Measurements from ENCODE around the gene CLDN11. TPM values are rescaled to one million over a fixed set of nuclear protein-coding genes. Genes with fewer than 3 reads are reported as not detected.

CLDN11 gene
- polyA plus RNA-seq, 1 donor from 2014 or later = not detected

DNA sequence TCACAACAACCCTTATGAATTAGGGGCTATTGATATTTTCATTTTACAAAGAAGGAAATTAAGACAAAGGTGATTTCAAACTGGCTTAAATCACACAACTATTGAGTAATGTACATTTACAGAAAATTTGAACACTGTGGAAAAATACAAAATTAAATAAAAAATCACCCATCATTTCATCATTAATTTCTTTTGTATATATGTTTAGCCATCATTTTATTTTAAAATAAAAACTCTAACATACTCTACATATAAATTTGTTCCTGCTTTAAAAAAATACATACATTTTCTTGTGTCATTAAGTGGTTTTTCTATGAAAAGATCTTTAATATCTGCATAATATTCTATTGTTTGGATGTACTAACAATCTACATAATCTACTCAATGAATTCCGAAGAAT is 20.2 kb downstream of the CLDN11 start:
- Mint-ChIP-seq H3K27ac (no peak overlapping the region), H3K36me3 (peaks cover 2% of the 10 kb centered on the region), H3K4me1 (peaks cover 0 to 2% (median 0%) of the 10 kb centered on the region in 3 donors), H3K9me3 (no peaks in the 10 kb centered on the region), H3K4me3 (no peak overlapping the region), H3K27me3 (peaks cover 15% of the 10 kb centered on the region)

- no peak overlapping the region for H3K4me3 Mint-ChIP-seq
- H3K27me3 Mint-ChIP-seq = peaks cover 15% of the 10 kb centered on the region
- H3K36me3 Mint-ChIP-seq = peaks cover 2% of the 10 kb centered on the region
- no peak overlapping the region for H3K27ac Mint-ChIP-seq
- peaks cover 0 to 2% (median 0%) of the 10 kb centered on the region in 3 donors for H3K4me1 Mint-ChIP-seq
- H3K9me3 Mint-ChIP-seq = no peaks in the 10 kb centered on the region
These were observed 21.7 kb downstream of the CLDN11 start for GRCh38 chr3:170440344-170440743.

DNA sequence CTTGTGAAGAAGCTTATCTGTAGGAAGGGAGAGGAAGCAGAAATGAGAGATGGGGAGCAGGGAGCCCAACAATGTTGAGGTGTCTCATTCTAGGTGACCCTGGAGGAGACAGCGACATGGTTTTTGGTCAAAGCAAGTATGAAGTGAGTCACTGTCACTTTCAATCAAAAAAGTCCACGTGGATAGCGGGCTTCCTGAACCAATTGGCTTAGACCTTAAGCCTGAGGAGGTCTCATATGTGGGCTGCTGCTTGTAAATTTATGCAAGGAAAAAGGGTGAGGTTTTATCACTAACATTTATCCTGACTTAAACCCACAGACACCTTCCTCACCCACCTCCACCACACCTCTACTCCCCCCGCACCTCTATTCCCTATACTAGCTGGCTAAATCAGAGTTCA is 22.7 kb downstream of the CLDN11 start:
- H3K27ac Mint-ChIP-seq = no peak overlapping the region
- H3K27me3 Mint-ChIP-seq = peaks cover 15% of the 10 kb centered on the region
- H3K4me1 Mint-ChIP-seq = peaks cover 0 to 2% (median 0%) of the 10 kb centered on the region in 3 donors

GRCh38 chr3:170442947-170443346 is 24.3 kb downstream of the CLDN11 start:
- Mint-ChIP-seq H3K4me1 (peaks cover 0 to 2% (median 0%) of the 10 kb centered on the region in 3 donors), H3K9me3 (no peaks in the 10 kb centered on the region), H3K27ac (no peak overlapping the region), H3K36me3 (peaks cover 2% of the 10 kb centered on the region), H3K4me3 (no peak overlapping the region), H3K27me3 (peaks cover 15% of the 10 kb centered on the region)

More for the DNA sequence above, 22.7 kb downstream of the CLDN11 start:
- Mint-ChIP-seq H3K36me3 (peaks cover 2% of the 10 kb centered on the region), H3K9me3 (no peaks in the 10 kb centered on the region), H3K4me3 (no peak overlapping the region)

DNA sequence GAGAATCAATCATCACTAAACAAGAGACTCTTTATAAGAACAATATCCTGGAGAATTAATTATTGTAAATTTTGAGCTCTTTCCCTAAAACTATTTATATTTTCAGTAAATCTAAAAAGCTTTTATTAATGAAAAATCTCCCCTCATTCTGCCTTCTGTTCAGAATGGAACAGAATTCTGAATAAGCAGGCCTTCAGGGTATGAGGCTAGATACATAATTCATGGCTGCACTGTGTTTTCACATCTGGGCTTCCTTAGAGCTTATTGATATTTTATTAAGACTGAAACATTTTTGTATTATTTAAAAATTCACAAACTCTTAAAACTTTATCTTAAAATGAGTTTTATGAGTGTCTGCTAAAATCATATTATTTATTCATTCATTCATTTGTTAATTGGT is 24.8 kb downstream of the CLDN11 start:
- H3K4me3 Mint-ChIP-seq = no peak overlapping the region
- H3K36me3 Mint-ChIP-seq = peaks cover 2% of the 10 kb centered on the region
- no peaks in the 10 kb centered on the region for H3K9me3 Mint-ChIP-seq
- no peak overlapping the region for H3K27ac Mint-ChIP-seq
- H3K4me1 Mint-ChIP-seq = peaks cover 0 to 2% (median 0%) of the 10 kb centered on the region in 3 donors
- H3K27me3 Mint-ChIP-seq = peaks cover 15% of the 10 kb centered on the region

DNA sequence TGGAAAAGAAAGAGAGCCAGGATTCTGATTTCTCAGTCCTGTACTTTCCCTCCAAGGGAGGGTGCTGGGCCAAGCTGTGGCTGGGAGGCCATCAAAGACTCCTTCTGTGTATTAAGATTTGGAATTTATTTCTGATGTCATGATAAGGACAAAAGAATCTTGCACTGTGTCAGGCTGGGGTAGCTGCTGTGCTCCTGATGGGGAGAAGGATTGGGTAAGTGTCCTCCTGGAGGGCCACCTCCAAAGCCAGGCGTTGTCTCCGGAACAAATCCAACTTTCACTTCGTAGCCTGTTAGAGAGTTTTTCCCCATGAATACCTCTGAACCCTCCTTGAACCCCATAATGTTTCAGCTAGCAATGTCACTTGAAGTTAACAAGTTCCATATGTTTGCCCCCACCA is 29.9 kb downstream of the CLDN11 start:
- Mint-ChIP-seq H3K27me3 (peaks cover 2% of the 10 kb centered on the region), H3K9me3 (no peaks in the 10 kb centered on the region), H3K36me3 (peaks cover 2% of the 10 kb centered on the region), H3K4me1 (no peaks in the 10 kb centered on the region), H3K4me3 (no peak overlapping the region), H3K27ac (no peak overlapping the region)

- Mint-ChIP-seq H3K4me3 (no peak overlapping the region), H3K27ac (no peak overlapping the region), H3K27me3 (peaks cover 2% of the 10 kb centered on the region)
These were observed 31.4 kb downstream of the CLDN11 start for GRCh38 chr3:170450039-170450438.

DNA sequence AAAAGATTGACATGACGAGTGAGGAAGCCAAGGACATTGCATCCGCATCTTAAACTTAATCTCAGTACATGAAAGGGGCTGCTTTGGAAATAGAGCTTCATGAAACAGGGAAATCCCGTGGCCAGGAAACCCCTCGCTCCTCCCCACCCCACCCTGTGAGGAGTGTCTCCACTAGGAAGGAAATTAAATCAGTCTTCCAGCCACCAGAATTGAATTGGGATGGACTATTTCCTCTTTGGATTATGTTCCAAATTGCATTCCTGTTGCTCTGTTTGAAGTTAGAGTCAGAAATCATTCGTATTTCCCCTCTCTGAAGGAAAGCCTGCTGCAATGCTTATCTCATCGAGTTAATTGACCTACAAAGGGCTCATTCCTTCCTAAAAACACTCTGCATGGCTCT is 35.8 kb downstream of the CLDN11 start:
- Mint-ChIP-seq H3K9me3 (peaks cover 0 to 2% (median 0%) of the 10 kb centered on the region in 3 donors), H3K36me3 (peaks cover 2% of the 10 kb centered on the region), H3K27ac (peak overlapping the region in 1 of 3 donors; percentile 54), H3K27me3 (peaks cover 12% of the 10 kb centered on the region), H3K4me1 (no peaks in the 10 kb centered on the region), H3K4me3 (no peak overlapping the region)

More at GRCh38 chr3:170450039-170450438, 31.4 kb downstream of the CLDN11 start:
- H3K4me1 Mint-ChIP-seq = no peaks in the 10 kb centered on the region
- no peaks in the 10 kb centered on the region for H3K9me3 Mint-ChIP-seq
- H3K36me3 Mint-ChIP-seq = peaks cover 2% of the 10 kb centered on the region

GRCh38 chr3:170458285-170458684 is 39.6 kb downstream of the CLDN11 start:
- no peak overlapping the region for H3K4me3 Mint-ChIP-seq

GRCh38 chr3:170463011-170463410 is 44.3 kb downstream of the CLDN11 start:
- H3K4me3 Mint-ChIP-seq = no peak overlapping the region
- no peaks in the 10 kb centered on the region for H3K9me3 Mint-ChIP-seq
- no peak overlapping the region for H3K27ac Mint-ChIP-seq
- peaks cover 13% of the 10 kb centered on the region for H3K27me3 Mint-ChIP-seq
- no peaks in the 10 kb centered on the region for H3K36me3 Mint-ChIP-seq
- no peaks in the 10 kb centered on the region for H3K4me1 Mint-ChIP-seq

More at GRCh38 chr3:170458285-170458684, 39.6 kb downstream of the CLDN11 start:
- Mint-ChIP-seq H3K27me3 (peaks cover 24% of the 10 kb centered on the region), H3K9me3 (peaks cover 0 to 2% (median 0%) of the 10 kb centered on the region in 3 donors), H3K27ac (no peak overlapping the region), H3K4me1 (no peaks in the 10 kb centered on the region), H3K36me3 (no peaks in the 10 kb centered on the region)

DNA sequence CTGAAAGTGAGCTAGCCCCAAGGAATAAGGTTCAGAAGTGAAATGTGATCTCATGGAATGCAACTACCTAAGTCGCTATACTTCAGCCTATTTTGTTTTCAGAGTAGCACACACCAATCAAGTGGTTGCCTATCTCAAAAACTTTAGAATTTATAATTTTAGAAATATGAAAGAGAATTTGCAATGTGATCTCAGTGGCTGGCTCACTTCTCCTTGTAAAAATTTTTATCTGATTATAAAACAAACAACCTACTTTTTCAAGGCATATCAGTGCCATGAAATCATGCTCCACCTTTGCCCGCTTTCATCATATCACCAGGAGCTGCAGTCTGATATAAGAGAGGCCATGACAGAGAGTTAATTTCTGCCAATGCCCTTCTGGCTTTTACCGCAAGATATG is 47.3 kb downstream of the CLDN11 start:
- H3K36me3 Mint-ChIP-seq = no peaks in the 10 kb centered on the region
- no peak overlapping the region for H3K27ac Mint-ChIP-seq
- H3K27me3 Mint-ChIP-seq = peaks cover 18% of the 10 kb centered on the region
- no peaks in the 10 kb centered on the region for H3K9me3 Mint-ChIP-seq
- H3K4me3 Mint-ChIP-seq = no peak overlapping the region
- H3K4me1 Mint-ChIP-seq = no peaks in the 10 kb centered on the region

DNA sequence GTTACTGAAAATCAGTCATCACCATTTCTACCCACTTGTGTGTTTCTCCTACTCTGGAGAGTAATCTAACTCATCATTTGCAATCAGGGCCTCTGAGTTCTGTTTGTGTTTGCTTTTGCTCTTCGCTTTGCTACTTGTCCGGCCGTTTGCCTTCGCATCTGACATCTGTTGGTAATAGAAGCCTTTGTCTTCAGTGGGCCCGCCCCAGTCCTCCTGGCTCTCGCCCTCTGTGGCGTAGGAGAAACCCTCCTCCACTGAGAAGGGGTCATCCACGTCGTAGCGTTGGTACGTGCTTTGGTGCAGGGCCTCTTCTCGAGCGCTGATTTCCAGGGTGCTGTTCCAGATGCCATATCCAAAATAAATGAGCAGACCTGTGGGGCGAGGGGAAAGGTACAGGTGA is 48.3 kb downstream of the CLDN11 start:
- Mint-ChIP-seq H3K27me3 (peaks cover 12% of the 10 kb centered on the region), H3K9me3 (no peaks in the 10 kb centered on the region), H3K36me3 (no peaks in the 10 kb centered on the region), H3K4me1 (no peaks in the 10 kb centered on the region), H3K27ac (no peak overlapping the region), H3K4me3 (no peak overlapping the region)

DNA sequence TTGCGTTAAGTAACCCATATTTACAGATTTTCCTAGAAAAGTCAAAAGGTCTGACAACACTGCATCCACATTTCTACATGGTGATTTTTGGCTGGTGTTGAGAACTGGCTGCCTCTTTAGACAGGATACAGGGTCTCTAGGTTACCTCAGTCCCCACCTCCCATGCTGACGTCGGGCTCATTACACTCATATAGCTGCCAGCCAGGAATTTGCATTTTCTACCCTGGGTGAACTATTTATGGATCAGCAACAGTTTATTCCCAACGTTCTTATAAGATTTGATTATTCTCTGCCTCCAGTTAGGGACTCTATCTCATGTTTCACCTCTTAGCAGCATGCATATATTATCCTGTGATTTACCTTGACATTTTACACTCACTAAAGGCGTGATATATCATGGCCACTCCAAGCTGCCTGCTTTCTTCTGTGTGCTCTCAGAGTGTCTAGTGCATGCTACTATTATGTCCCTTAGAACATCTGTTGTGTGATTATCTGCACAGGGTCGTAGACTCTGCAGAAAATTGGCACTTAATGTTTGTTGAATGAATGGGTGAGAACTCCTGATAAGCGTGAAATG is 49.0 kb downstream of the CLDN11 start:
- H3K27me3 Mint-ChIP-seq = peaks cover 10% of the 10 kb centered on the region
- H3K9me3 Mint-ChIP-seq = no peaks in the 10 kb centered on the region
- no peaks in the 10 kb centered on the region for H3K36me3 Mint-ChIP-seq
- no peaks in the 10 kb centered on the region for H3K4me1 Mint-ChIP-seq
- no peak overlapping the region for H3K4me3 Mint-ChIP-seq
- H3K27ac Mint-ChIP-seq = no peak overlapping the region

- H3K4me1 Mint-ChIP-seq = no peaks in the 10 kb centered on the region
- no peaks in the 10 kb centered on the region for H3K9me3 Mint-ChIP-seq
- no peak overlapping the region for H3K27ac Mint-ChIP-seq
- no peak overlapping the region for H3K4me3 Mint-ChIP-seq
- peaks cover 14% of the 10 kb centered on the region for H3K27me3 Mint-ChIP-seq
- H3K36me3 Mint-ChIP-seq = no peaks in the 10 kb centered on the region
These were observed 50.7 kb downstream of the CLDN11 start for GRCh38 chr3:170469151-170470062.

DNA sequence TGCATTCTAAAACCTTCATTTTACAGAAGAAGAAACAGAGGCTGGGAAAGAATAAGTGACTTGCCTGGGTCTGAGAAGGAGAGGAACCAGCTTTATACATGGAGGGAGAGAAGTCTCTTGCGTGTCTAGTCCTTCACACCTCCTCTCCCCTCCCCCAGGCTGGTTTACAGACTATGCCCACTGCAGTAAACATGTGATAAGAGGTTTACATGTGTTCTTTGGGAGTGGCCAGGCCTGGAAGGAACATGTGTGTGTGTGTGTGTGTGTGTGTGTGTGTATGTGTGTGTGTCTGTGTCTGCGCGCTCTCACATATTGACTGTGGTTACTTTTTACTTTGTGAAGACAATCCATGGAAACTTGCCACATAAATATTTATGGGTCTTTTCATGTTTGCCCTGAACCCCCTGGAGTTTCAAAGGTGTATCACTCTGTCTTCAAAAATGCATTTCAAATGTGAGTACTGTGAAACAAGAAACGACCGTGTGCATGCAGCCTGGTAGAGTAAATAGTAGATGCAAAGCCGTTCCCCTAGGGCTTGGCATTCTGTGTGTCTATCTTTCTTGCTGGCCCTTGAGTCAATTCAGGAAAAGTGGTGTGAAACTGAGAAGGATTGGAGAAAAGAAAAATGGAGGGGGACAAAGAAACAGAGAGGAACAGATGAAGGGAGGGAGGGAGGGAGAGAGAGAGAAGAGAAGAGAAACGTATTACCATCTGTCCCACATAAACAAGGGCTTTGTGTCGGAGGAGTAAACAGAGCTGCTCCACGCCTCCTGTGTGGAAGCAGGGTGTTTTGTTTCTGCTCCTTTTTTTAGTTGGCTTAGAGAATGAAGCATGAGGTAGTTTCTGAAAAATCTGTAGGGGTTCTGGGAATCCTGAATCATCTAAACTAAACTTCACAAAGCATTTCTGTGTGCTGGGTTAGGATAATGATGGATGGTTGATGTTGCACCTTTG is 51.7 kb downstream of the CLDN11 start:
- Mint-ChIP-seq H3K4me3 (no peak overlapping the region), H3K4me1 (no peaks in the 10 kb centered on the region), H3K36me3 (no peaks in the 10 kb centered on the region), H3K9me3 (no peaks in the 10 kb centered on the region), H3K27me3 (peaks cover 17% of the 10 kb centered on the region), H3K27ac (no peak overlapping the region)

Measured in IgD-negative memory B cell (primary cell).